Heart right ventricle (tissue), 16 donors: Measurements from ENCODE around the gene KCTD5. TPM values are rescaled to one million over a fixed set of nuclear protein-coding genes. Genes with fewer than 3 reads are reported as not detected.
"Not testable (repeated sequence)": the region's sequence is repeated elsewhere in the genome, so short reads cannot be mapped to it uniquely, and the experiment has no call there.

ENCODE experiments used
- ATAC-seq, 8 donors: fragments of 200-7000 bp; cut with Tn5 transposase; one replicate each; pipeline ENCODE4 v1.9.1; 2020; ENCODE audit warnings: mild to moderate bottlenecking in 8 of 8, moderate library complexity in 8 of 8, moderate number of reproducible peaks in 1 of 8
- DNase-seq, 2 donors: peaks; one replicate each; pipeline ENCODE4 v3.0.0-alpha.2; 2020
- H3K27ac ChIP-seq, 10 donors: fragments of 200-600 bp; sonication (generic) in 2 of 10; one replicate each; pipeline versions ENCODE4 v1.5.0 to v1.8.0; 2020 to 2022; ENCODE audit warnings: mild to moderate bottlenecking in 3 of 10
- H3K27me3 ChIP-seq, 7 donors: fragments of 200-600 bp; one replicate each; pipeline ENCODE4 v1.8.0; 2021 to 2022; ENCODE audit warnings: mild to moderate bottlenecking in 2 of 7
- H3K36me3 ChIP-seq, 9 donors: fragments of 200-600 bp; sonication (generic) in 1 of 9; one replicate each; pipeline versions ENCODE4 v1.5.0 to v1.8.0; 2020 to 2022; ENCODE audit warnings: mild to moderate bottlenecking in 2 of 9
- H3K4me1 ChIP-seq, 9 donors: fragments of 200-600 bp; sonication (generic) in 1 of 9; one replicate each; pipeline versions ENCODE4 v1.5.0 to v1.8.0; 2020 to 2022; ENCODE audit warnings: mild to moderate bottlenecking in 4 of 9
- H3K4me3 ChIP-seq, 10 donors: fragments of 200-600 bp; sonication (generic) in 2 of 10; one replicate each; pipeline versions ENCODE4 v1.5.0 to v1.8.0; 2020 to 2022; ENCODE audit warnings: mild to moderate bottlenecking in 7 of 10, moderate library complexity in 2 of 10
- H3K9me3 ChIP-seq, 11 donors: fragments of 200-600 bp in 10 of 11; sonication (generic) in 2 of 11; one replicate each; pipeline versions ENCODE4 v1.5.0 to v1.8.0; 2013 to 2022; ENCODE audit warnings: mild to moderate bottlenecking in 2 of 11, control low read depth in 1 of 11, moderate library complexity in 1 of 11
- WGBS, 2 donors: extraction: QIAGEN DNeasy Blood & Tissue Kit; methylation state at CpG; one replicate each; pipeline ENCODE4 v1.1.7; 2013; ENCODE audit warnings: inconsistent platforms in 1 of 2; 5-methylcytosine and 5-hydroxymethylcytosine counted together
- intact Hi-C, 10 donors: fragments of 100-400 bp; cut with DNase I; formaldehyde crosslinking; loops; one replicate each; pipeline versions ENCODE4 v1.11.1 to v1.14.2; 2022
- polyA plus RNA-seq, 2 donors: library from polyadenylated mRNA; stranded (reverse); fragments of 200-250 nt; gene quantifications; one replicate each; pipeline ENCODE4 v1.2.3, GENCODE V29; 2013
- total RNA-seq, 10 donors: library from RNA; stranded (reverse); fragmentation: NEBNext Ultra II Directional in 3 of 10; extraction: Animal tissue kit (Norgen Biotek cat#: 25700) in 3 of 10; gene quantifications; one replicate each; pipeline versions ENCODE4 v1.2.1 to v1.2.4, GENCODE V29; 2021 to 2023
- TF ChIP-seq, protein P1 (sequence below), 9 donors: fragments of 200-600 bp; sonication (generic) in 2 of 9; IDR thresholded peaks; one replicate each; pipeline versions ENCODE4 v1.5.0 to v1.8.0; 2021 to 2022; ENCODE audit warnings: antibody characterized with exemption in 9 of 9, mild to moderate bottlenecking in 5 of 9, moderate library complexity in 1 of 9
- donor health status: Arrhythmogenic right ventricular cardiomyopathy.
- donor health status: ischemic (EF 13 %, LVEDD 7.1; RV severe dilation, severe dysfunction).
- donor health status: healthy with polysubstance abuse.
- donor health status: DM: no; HTN: yes; CAD: no.
- donor health status: DM: no; HTN: no; CAD: no.
- donor health status: ischemic (EF 25% LVEDD 6.9; RV normal size, moderate dysfunction).
- donor health status: ischemic (EF 25% LVEDD 5.7; RV mildly dilated, moderate dysfunction).
- donor health status: healthy.
- donor health status: DM: yes; HTN: yes; CAD: no.
- donor health status: Ischemic cardiomyopathy.
- donor health status: ischemic (EF 35%, LVEDD 5.7; RV mildly dilated, moderate dysfunction).
- donor health status: nonischemic (EF 11% LVEDD 7.7; RV severe dilation, severe dysfunction).
- donor health status: DM: yes; HTN: yes; CAD: no.
- donor health status: PGD.
- donor health status: ischemic (EF 29% LVEDD 5.4; RV normal size, mild dysfunction).
- donor health status: nonischemic (EF 23%, LVEDD 6.1; RV moderate dilation, normal function).

Gene KCTD5
- total and polyA plus RNA-seq, 12 donors = 8.5 to 22.4 (median 11.6) TPM

DNA sequence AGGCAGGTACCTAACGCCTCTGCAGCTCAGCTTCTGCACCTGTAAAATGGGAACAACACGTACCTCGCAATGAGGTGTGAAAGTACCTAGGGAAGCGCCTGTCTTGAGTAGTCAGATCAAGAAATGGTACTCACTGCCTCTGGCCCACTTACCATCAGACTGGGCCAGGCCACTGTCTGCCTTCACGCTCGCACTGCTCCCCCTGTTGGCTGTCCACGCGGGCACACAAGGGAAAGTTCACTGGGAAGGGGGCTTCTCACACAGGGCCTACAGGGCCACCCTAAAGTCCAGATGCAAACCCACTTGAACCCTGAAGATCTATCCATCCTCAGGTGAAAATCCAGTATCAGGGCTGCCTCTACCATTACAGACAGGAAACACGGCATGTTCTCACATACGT, 11.1 kb upstream of the KCTD5 start:
- WGBS, 2 donors = 71 to 73% methylated on average over 10 of the region's 10 CpGs
- H3K27ac ChIP-seq, H3K9me3 ChIP-seq, H3K27me3 ChIP-seq, H3K4me3 ChIP-seq, DNase-seq, ATAC-seq, intact Hi-C loops: not testable (repeated sequence)
- peaks cover 6 to 43% (median 33%) of the 10 kb centered on the region in 9 donors for H3K4me1 ChIP-seq
- peaks cover 0 to 40% (median 8%) of the 10 kb centered on the region in 9 donors for H3K36me3 ChIP-seq
- TF ChIP-seq, protein P1, sequence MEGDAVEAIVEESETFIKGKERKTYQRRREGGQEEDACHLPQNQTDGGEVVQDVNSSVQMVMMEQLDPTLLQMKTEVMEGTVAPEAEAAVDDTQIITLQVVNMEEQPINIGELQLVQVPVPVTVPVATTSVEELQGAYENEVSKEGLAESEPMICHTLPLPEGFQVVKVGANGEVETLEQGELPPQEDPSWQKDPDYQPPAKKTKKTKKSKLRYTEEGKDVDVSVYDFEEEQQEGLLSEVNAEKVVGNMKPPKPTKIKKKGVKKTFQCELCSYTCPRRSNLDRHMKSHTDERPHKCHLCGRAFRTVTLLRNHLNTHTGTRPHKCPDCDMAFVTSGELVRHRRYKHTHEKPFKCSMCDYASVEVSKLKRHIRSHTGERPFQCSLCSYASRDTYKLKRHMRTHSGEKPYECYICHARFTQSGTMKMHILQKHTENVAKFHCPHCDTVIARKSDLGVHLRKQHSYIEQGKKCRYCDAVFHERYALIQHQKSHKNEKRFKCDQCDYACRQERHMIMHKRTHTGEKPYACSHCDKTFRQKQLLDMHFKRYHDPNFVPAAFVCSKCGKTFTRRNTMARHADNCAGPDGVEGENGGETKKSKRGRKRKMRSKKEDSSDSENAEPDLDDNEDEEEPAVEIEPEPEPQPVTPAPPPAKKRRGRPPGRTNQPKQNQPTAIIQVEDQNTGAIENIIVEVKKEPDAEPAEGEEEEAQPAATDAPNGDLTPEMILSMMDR (IDR thresholded peaks at IDR 0.05) = peak in 6 of 9 donors; percentile 11 to 41 (median 27)

DNA sequence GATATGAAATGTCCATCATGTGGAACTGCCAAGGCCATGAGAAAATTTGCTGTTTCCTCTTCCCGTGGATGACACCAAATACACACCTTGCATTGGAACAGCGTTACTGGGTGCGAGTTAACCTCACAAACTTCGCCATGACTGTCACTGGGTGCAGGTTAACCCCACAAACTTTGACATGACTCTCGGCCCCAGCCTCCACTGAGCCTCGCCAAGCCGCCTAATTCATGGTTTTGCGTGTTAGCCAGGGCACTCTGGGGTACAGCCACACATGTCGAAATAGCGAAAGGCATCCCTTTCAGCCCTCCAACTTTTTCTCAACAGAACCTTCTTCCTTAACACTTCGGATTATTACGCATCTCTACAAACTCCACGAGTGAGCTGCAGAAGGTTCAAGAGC, 10.6 kb upstream of the KCTD5 start:
- intact Hi-C loops = no loop called here
- H3K4me3 ChIP-seq = peak overlapping the region in 5 of 10 donors; percentile 64 to 96 (median 70)
- H3K4me1 ChIP-seq = peaks cover 6 to 43% (median 33%) of the 10 kb centered on the region in 9 donors
- no peak for DNase-seq
- TF ChIP-seq, protein P1 (IDR thresholded peaks at IDR 0.05) = no peak
- no peak for ATAC-seq
- H3K27ac ChIP-seq = peak overlapping the region in 1 of 10 donors; percentile 65
- no peaks in the 10 kb centered on the region for H3K9me3 ChIP-seq
- no peaks in the 10 kb centered on the region for H3K27me3 ChIP-seq
- WGBS, 2 donors = 90 to 91% methylated on average over 13 of the region's 13 CpGs
- peaks cover 0 to 35% (median 8%) of the 10 kb centered on the region in 9 donors for H3K36me3 ChIP-seq

DNA sequence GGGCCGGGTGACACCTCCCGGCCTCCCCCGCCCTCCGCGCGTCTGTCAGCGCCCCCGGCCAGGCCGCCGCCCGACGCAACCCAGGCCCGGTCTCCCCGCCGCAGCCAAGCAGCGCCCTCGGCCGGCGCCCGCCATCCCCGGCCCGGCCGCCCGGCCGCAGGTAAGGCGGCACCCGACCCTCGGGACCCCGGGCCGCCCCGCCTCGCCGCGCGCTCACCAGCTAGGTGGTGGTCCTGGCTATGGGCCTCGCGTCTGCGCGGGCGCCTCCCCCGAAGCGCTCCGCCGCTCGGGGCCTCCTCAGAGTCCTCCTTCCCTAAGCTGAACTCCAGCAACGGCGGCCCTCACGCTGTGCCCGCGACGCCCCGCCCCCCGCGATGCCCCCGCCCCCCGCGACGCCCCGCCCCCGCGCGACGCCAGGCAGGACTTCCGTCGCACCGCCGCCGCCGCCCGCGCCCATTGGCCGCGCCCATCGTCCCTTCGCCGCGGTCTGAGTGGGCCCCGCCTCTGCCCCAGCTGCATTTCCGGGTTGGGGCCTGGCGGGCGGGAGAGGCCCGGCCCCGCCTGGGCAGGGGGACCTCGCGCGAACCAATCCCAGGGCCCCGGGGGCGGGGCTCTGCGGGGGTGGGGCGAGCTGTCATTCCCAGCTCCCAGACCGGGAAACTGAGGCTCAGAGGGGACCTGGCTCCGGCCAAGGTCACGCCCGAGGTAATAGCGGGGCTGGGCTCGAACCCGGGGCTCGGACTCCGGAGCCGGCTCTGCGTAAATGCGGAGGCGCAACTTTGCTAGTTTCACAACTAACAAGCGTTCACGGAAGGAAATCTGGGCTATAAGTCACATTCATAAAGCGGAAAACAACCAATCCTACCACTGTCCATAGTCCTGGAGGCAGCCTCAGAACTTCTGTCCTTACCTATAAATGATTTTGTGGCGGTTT, 9.0 kb upstream of the KCTD5 start:
- H3K27ac ChIP-seq = peak overlapping the region; percentile 60 to 93 (median 82)
- peaks cover 0 to 19% (median 4%) of the 10 kb centered on the region in 9 donors for H3K36me3 ChIP-seq
- intact Hi-C loops = no loop called here
- H3K27me3 ChIP-seq = no peaks in the 10 kb centered on the region
- ATAC-seq = peak; percentile 95 to 99 (median 98)
- TF ChIP-seq, protein P1 (IDR thresholded peaks at IDR 0.05) = no peak
- peak; percentile 95 to 97 for DNase-seq
- 1 to 2% methylated on average over 85 to 104 of the region's 107 CpGs for WGBS, 2 donors
- H3K4me3 ChIP-seq = peak overlapping the region; percentile 4 to 96 (median 69)
- H3K9me3 ChIP-seq = no peaks in the 10 kb centered on the region
- peaks cover 6 to 43% (median 33%) of the 10 kb centered on the region in 9 donors for H3K4me1 ChIP-seq

DNA sequence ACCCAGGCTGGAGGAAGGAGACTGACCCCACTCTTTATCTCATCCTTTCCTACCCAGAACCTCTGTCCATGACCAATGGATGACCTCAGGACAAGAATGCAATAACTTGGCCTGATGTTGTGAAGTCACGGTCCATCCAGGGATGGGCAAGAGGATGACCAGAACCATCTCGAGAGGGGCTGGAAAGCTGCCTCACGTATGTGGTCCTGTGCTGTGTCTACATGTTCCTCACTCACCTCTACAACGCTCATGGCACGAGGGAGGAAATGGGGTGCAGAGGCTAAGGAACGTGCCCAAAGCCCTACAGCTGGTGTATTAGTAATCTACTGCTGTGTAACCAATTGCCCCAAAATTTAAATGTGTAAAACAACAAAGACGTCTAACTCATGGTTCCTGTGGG, 7.3 kb upstream of the KCTD5 start:
- H3K9me3 ChIP-seq = no peaks in the 10 kb centered on the region
- intact Hi-C loops = no loop called here
- 81 to 82% methylated on average over 7 of the region's 7 CpGs for WGBS, 2 donors
- ATAC-seq (no peak), DNase-seq (no peak)
- peaks cover 0 to 7% (median 0%) of the 10 kb centered on the region in 9 donors for H3K36me3 ChIP-seq
- H3K27me3 ChIP-seq = no peaks in the 10 kb centered on the region
- no peak overlapping the region for H3K4me3 ChIP-seq
- H3K4me1 ChIP-seq = peaks cover 6 to 39% (median 25%) of the 10 kb centered on the region in 9 donors
- TF ChIP-seq, protein P1 (IDR thresholded peaks at IDR 0.05) = no peak
- H3K27ac ChIP-seq = peak overlapping the region in 1 of 10 donors; percentile 93
